Fibroblast of lung (primary cell): ENCODE measurements around the gene SLC34A2. TPM values are rescaled to one million over a fixed set of nuclear protein-coding genes. Genes with fewer than 3 reads are reported as not detected.
"Not testable (repeated sequence)": the region's sequence is repeated elsewhere in the genome, so short reads cannot be mapped to it uniquely, and the experiment has no call there.

Source experiments
- DNase-seq, 2 donors: peaks; one replicate each; pipeline versions ENCODE4 v3.0.0 to v3.0.0-alpha.2; 2010; ENCODE audit warnings: low read depth in 2 of 2
- H2AFZ ChIP-seq: 2 replicates; pipeline ENCODE4 v1.5.1; 2012; ENCODE audit warnings: low read length, control low read depth, inconsistent platforms
- H3K27ac ChIP-seq: 2 replicates; pipeline ENCODE4 v1.5.1; 2011; ENCODE audit warnings: low read length, control low read depth; ENCODE audit not compliant: insufficient read depth
- H3K27me3 ChIP-seq: 2 replicates; pipeline ENCODE4 v1.5.1; 2011; ENCODE audit warnings: mild to moderate bottlenecking, low read length; ENCODE audit not compliant: control insufficient read depth, insufficient read depth
- H3K36me3 ChIP-seq: 2 replicates; pipeline ENCODE4 v1.5.1; 2011; ENCODE audit warnings: low read length; ENCODE audit not compliant: control insufficient read depth, insufficient read depth
- H3K4me1 ChIP-seq: 2 replicates; pipeline ENCODE4 v1.5.1; 2011; ENCODE audit warnings: low read length; ENCODE audit not compliant: control insufficient read depth, insufficient read depth; ENCODE audit errors: extremely low read depth
- H3K4me2 ChIP-seq: 2 replicates; pipeline ENCODE4 v1.5.1; 2011; ENCODE audit warnings: low read length, control low read depth; ENCODE audit not compliant: insufficient read depth; ENCODE audit errors: extremely low read depth
- H3K4me3 ChIP-seq, 4 experiments: fragments of 200-600 bp in 1 of 4; sonication (generic) in 1 of 4; replicated peaks in 1 of 4; 2 replicates each; pipeline ENCODE4 v1.5.1; 2011 to 2016; ENCODE audit warnings: low read length in 4 of 4, low read depth in 3 of 4, mild to moderate bottlenecking in 3 of 4, control low read depth in 2 of 4, inconsistent platforms in 1 of 4, mixed read lengths in 1 of 4; ENCODE audit not compliant: insufficient read depth in 1 of 4; ENCODE audit errors: control extremely low read depth in 1 of 4
- H3K79me2 ChIP-seq: 2 replicates; pipeline ENCODE4 v1.5.1; 2012; ENCODE audit warnings: mild to moderate bottlenecking, low read length, inconsistent platforms; ENCODE audit not compliant: control insufficient read depth, insufficient read depth
- H3K9ac ChIP-seq: 2 replicates; pipeline ENCODE4 v1.5.1; 2011; ENCODE audit warnings: mild to moderate bottlenecking, low read length, control low read depth; ENCODE audit not compliant: insufficient read depth
- H3K9me3 ChIP-seq: 2 replicates; pipeline ENCODE4 v1.5.1; 2012; ENCODE audit warnings: low read depth, low read length; ENCODE audit not compliant: control insufficient read depth, insufficient read depth
- H4K20me1 ChIP-seq: 2 replicates; pipeline ENCODE4 v1.5.1; 2011; ENCODE audit warnings: low read length; ENCODE audit not compliant: control insufficient read depth, insufficient read depth; ENCODE audit errors: extremely low read depth
- CTCF ChIP-seq, 2 donors: IDR thresholded peaks in 1 of 2; conservative IDR thresholded peaks in 1 of 2; 1 replicate in 1 of 2; 2 replicates in 1 of 2; pipeline ENCODE4 v1.5.1; 2011 to 2012; ENCODE audit warnings: low read length in 2 of 2, control low read depth in 1 of 2, inconsistent platforms in 1 of 2, low read depth in 1 of 2, mild to moderate bottlenecking in 1 of 2
- EZH2 ChIP-seq: IDR thresholded peaks from 2 replicates; pipeline ENCODE4 v1.5.1; 2012; ENCODE audit warnings: low read length, control low read depth, mild to moderate bottlenecking; ENCODE audit errors: missing control alignments
- polyA plus RNA-seq, 2 donors: library from polyadenylated mRNA; depleted of rRNA in 1 of 2; stranded (reverse) in 1 of 2; unstranded in 1 of 2; fragments of >200 nt; gene quantifications; 2 replicates each; pipeline ENCODE4 v1.2.1, GENCODE V29; 2011 to 2012; ENCODE audit warnings: missing spikeins in 1 of 2
- total RNA-seq: library from RNA; depleted of rRNA; stranded (reverse); fragments of >200 nt; gene quantifications from 2 replicates; pipeline ENCODE4 v1.2.1, GENCODE V29; 2014

SLC34A2 gene
- total and polyA plus RNA-seq, 2 donors (not counting 1 experiment from before 2014, with no cell fraction given) = not detected

GRCh38 chr4:25609976-25610375, 45.7 kb upstream of the SLC34A2 start:
- H3K79me2 ChIP-seq = no peaks in the 10 kb centered on the region
- H3K4me1 ChIP-seq = no peaks in the 10 kb centered on the region
- H3K9me3 ChIP-seq = no peaks in the 10 kb centered on the region
- no peaks in the 10 kb centered on the region for H3K27me3 ChIP-seq
- TF ChIP-seq CTCF (conservative IDR thresholded peaks at IDR 0.05 in 1 of 2, IDR thresholded peaks at IDR 0.05 in 1 of 2; ENCODE audit: low read depth in 1 of 2, low read length in 2 of 2) = no peak
- no peak for TF ChIP-seq EZH2
- no peak overlapping the region for H3K27ac ChIP-seq
- H2AFZ ChIP-seq = no peak overlapping the region
- no peak overlapping the region for H3K9ac ChIP-seq
- H3K4me3 ChIP-seq = no peak overlapping the region
- H4K20me1 ChIP-seq = no peaks in the 10 kb centered on the region
- no peak overlapping the region for H3K4me2 ChIP-seq
- DNase-seq = no peak
- H3K36me3 ChIP-seq = no peaks in the 10 kb centered on the region

GRCh38 chr4:25613613-25614012, 42.0 kb upstream of the SLC34A2 start:
- H3K4me3 ChIP-seq, H3K79me2 ChIP-seq, H3K4me1 ChIP-seq, H4K20me1 ChIP-seq, H2AFZ ChIP-seq, H3K9me3 ChIP-seq, H3K27me3 ChIP-seq, H3K9ac ChIP-seq, H3K27ac ChIP-seq, H3K4me2 ChIP-seq, DNase-seq, H3K36me3 ChIP-seq: not testable (repeated sequence)

- no peaks in the 10 kb centered on the region for H3K9me3 ChIP-seq
- no peak overlapping the region for H3K27ac ChIP-seq
- no peaks in the 10 kb centered on the region for H3K79me2 ChIP-seq
- no peaks in the 10 kb centered on the region for H3K36me3 ChIP-seq
- H3K4me1 ChIP-seq = no peaks in the 10 kb centered on the region
- no peak overlapping the region for H2AFZ ChIP-seq
- H3K4me3 ChIP-seq = no peak overlapping the region
- TF ChIP-seq EZH2 = no peak
- TF ChIP-seq CTCF (conservative IDR thresholded peaks at IDR 0.05 in 1 of 2, IDR thresholded peaks at IDR 0.05 in 1 of 2; ENCODE audit: low read depth in 1 of 2, low read length in 2 of 2) = no peak
- H4K20me1 ChIP-seq = no peaks in the 10 kb centered on the region
- no peak overlapping the region for H3K4me2 ChIP-seq
- no peak for DNase-seq
- no peaks in the 10 kb centered on the region for H3K27me3 ChIP-seq
- no peak overlapping the region for H3K9ac ChIP-seq
Observed at GRCh38 chr4:25614807-25615206, 40.8 kb upstream of the SLC34A2 start.
